HG03045 (cell line): Measurements from ENCODE around the gene CRB1.
"Not testable (repeated sequence)": the region's sequence is repeated elsewhere in the genome, so short reads cannot be mapped to it uniquely, and the experiment has no call there.

Experiments
- ATAC-seq: cut with Tn5 transposase; IDR thresholded peaks from one replicate; pipeline ENCODE4 v1.9.1; 2021; ENCODE audit warnings: mild to moderate bottlenecking, moderate library complexity; ENCODE audit not compliant: unreplicated experiment

The CRB1 gene

DNA sequence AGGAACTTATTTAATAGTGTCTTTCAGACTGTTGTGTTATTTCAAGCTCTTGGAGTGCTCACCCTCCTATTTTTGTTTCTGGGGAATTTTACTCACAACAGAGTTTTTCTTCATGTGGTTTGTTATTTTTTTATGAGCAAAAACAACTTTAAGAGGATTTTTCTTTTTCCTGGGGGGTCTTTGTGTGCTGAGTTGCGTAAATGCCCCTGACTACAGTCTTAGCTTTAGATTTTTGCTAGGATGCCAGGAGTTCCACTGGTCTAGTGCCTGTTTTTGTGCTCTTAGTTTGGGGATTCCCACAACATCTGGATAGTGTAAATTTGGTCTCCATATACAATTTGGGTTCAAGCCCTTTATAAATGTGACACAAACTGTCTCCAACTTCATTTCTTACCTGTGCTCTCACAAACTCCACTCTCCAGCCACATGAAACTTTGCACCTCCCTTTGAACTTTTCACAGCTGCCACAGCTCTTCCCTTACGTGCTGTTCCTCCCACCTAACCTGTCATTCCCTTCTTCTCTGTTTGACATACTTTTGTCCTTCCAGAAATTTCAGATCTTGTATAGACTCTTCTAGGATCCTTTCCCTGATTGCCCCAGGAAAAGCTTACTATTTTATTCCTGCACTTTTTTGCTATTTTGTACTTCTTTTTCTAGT lies 180.2 kb downstream of the CRB1 start:
- ATAC-seq: no peak

- no peak for ATAC-seq
Measured at GRCh38 chr1:197451381-197451780, 183.3 kb downstream of the CRB1 start.

- no peak for ATAC-seq
Measured at GRCh38 chr1:197453376-197454058, 185.5 kb downstream of the CRB1 start.

- no peak for ATAC-seq
Measured at GRCh38 chr1:197462539-197462938, 194.5 kb downstream of the CRB1 start.

DNA sequence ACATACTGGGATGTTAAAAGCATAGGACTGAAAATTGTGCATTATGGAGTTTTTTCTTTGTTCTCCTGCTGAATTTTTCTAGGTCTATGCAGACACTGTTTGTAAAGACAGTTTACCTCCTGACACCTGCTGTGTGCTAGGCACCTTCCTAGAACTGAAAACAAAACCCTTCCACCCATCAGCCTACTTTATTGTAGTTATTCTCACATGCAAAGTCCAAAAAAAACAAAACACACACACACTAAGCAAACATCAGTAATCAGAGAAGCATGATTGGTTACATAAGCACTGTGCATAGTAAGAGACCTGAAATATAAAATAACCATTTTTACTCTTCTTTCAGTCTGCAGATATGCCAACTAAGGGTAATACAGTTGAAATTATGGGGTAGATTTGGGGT lies 195.1 kb downstream of the CRB1 start:
- ATAC-seq: no peak

DNA sequence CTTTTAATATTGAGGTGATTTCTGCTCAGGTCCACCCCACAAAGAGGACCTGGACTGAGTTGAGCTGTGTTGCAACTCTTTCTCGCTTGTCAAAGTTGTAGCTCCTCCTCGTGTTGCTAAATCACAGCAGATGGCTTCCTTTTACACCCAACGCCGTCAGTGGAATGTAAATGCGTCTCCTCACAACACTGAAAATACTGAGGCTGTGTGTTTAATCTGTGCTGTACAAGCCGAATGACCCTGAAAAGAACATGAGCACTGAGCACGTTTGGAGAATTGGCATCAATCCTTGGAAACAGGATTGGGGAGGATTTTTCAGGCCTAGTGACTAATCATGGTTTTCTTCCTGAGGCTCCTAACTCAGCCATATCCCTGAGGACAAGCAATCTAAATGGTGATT lies 196.0 kb downstream of the CRB1 start:
- ATAC-seq: no peak

DNA sequence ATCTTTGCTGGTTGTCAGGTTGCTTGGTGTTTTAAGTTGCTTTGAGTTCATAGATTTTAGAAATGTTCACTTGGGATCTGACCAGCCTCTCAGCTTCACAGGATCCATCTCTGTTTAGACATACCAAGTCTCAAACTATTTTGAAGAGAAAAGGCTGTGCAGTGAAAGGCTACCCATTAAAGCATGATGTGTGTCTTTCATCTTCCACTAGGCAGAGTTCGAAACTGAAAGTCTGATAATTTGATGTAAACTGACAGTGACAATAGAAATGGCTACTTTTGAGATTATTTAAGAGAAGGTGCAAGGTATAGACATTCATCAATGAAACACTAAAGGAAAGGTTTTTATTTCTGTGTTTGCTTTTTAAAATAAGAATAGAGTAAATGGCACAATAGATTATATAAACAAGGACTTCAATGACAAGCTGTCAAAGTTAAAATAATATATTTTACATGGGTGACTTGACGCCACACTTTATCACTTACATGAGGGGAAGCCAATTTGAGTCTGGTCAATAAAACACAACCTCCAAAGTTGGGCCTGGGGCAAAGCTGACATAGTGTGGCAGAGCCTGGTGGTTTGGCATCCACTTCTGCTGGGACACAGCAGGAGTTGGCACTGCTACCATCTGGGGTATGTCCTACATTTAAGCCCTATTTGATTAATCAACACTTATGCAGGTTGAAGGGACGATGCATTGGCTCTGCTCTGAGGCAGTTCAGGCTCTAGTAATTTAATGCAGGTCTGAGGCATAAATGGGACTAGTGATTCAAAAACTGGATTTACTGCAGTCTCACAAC lies 197.7 kb downstream of the CRB1 start:
- ATAC-seq: no peak

GRCh38 chr1:197466813-197467212 lies 198.8 kb downstream of the CRB1 start:
- no peak for ATAC-seq

- ATAC-seq: no peak
Measured at GRCh38 chr1:197467881-197468280, 199.8 kb downstream of the CRB1 start.

- no peak for ATAC-seq
Measured at GRCh38 chr1:197468543-197469175, 200.6 kb downstream of the CRB1 start.

- ATAC-seq: no peak
Measured at GRCh38 chr1:197469620-197470210, 201.7 kb downstream of the CRB1 start.

GRCh38 chr1:197470330-197470729 lies 202.3 kb downstream of the CRB1 start:
- no peak for ATAC-seq

- no peak for ATAC-seq
Measured at GRCh38 chr1:197471248-197471985, 203.4 kb downstream of the CRB1 start.

- no peak for ATAC-seq
Measured at GRCh38 chr1:197472141-197472540, 204.1 kb downstream of the CRB1 start.

DNA sequence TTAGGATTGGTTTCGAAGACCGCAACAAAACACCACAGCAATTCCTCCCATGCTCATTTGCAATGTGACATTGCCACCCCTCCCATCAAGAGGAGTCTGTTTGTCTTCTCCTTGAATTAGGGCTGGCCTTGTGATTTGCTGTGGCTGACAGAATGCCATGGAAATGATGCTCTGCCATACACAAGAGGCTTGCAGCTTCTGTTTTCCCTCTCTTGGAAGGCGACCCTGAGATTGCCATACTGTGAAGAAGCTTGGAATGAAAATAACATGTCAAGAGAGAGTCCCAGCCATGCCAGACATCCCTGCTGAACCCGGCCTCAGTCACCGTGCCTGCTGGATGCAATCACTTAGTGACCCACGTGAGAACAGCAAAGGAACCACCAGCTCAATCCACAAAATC lies 212.4 kb downstream of the CRB1 start:
- no peak for ATAC-seq

DNA sequence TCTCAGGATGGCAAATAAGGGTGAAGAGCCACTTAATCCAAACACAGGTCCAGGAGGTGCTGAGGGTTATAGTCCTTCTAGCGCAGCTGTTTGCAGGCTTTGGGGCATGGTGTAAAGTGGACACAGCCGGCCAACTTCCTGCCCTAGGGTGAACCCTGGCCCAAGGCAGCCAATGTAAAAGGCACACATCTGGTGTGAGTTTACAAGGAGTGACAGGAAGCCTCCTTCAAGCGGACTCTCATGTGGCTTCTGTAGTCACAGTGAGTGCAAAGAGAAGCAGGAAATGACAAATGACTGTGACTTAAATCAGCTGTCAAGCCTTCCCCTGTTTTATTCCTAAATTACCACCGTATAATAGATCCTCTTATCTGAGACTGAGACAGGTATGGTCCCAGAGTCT lies 213.0 kb downstream of the CRB1 start:
- no peak for ATAC-seq

DNA sequence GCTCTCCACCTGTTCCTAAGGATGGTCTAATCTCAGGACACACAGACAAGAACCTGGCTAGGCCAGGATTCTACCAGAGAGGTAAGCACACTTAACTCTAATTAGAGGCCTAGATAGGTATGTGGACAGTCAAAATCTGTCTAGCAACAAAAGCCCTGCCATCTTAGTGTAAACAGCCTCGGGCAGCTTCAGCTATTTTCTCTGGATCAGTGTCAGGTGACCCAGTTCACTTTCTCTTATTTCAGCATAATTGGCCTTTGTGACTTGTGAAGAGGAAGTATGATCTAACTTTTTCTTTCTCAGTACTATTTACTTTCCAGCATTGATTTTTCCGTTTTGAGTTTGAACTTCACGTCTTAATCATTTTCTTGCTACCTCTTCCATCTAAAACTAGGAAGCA lies 217.7 kb downstream of the CRB1 start:
- ATAC-seq: no peak

- no peak for ATAC-seq
Measured at GRCh38 chr1:197486946-197487345, 218.9 kb downstream of the CRB1 start.

DNA sequence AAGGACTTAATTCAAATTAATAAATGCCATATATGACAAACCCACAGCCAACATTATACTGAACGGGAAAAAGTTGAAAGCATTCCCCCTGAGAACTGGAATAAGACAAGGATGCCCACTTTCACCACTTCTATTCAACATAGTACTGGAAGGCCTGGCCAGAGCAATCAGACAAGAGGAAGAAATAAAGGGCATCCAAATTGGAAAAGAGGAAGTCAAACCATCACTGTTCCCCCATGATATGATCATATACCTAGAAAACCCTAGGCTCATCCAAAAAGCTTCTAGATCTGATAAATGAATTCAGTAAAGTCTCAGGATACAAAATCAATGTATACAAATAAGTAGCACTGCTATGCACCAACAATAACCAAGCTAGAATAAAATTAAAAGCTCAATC lies 223.5 kb downstream of the CRB1 start:
- ATAC-seq: not testable (repeated sequence)

- ATAC-seq: no peak
Measured at GRCh38 chr1:197496722-197497121, 228.7 kb downstream of the CRB1 start.
